ENCODE data around the gene TLR5. TPM values are rescaled to one million over a fixed set of nuclear protein-coding genes. Genes with fewer than 3 reads are reported as not detected.

The TLR5 gene
- total RNA-seq, 5 donors from 2014 or later (not counting 1 experiment from before 2014, with no cell fraction given) = 2.5 to 8.1 (median 3.8) TPM

GRCh38 chr1:223153177-223154119, 10.4 kb upstream of the TLR5 start:
- 39% methylated on average over 3 of the region's 3 CpGs for WGBS (ENCODE audit: insufficient coverage)

GRCh38 chr1:223152399-223152798, 9.4 kb upstream of the TLR5 start:
- H3K4me3 ChIP-seq (ENCODE audit: control insufficient read depth in 1 of 2, extremely low read depth in 1 of 2, low read length in 1 of 2) = no peak overlapping the region
- H3K27me3 ChIP-seq (replicated peaks in 1 of 2; ENCODE audit: control insufficient read depth in 2 of 2, extremely low read depth in 1 of 2, insufficient read depth in 2 of 2, low read length in 1 of 2) = peaks cover 0 to 2% of the 10 kb centered on the region in 2 experiments
- 94% methylated on average over 1 of the region's 4 CpGs for WGBS (ENCODE audit: insufficient coverage)
- no peak for ATAC-seq (replicated peaks in 1 of 4)
- no peak overlapping the region for H3K27ac Mint-ChIP-seq
- no peak overlapping the region for H3K27ac ChIP-seq (ENCODE audit: low read length)
- no peak overlapping the region for H3K4me3 Mint-ChIP-seq
- DNase-seq = no peak
- H3K36me3 ChIP-seq (ENCODE audit: control insufficient read depth in 2 of 2, extremely low read depth in 1 of 2, insufficient read depth in 1 of 2, low read length in 1 of 2) = no peaks in the 10 kb centered on the region
- CTCF ChIA-PET = interaction anchor here in 1 of 2 donors (2.8 kb wide), 1 partner anchor 19 kb away, joined by 7 read pairs; no protein-coding TSS in a partner anchor
- no peaks in the 10 kb centered on the region for H3K4me1 ChIP-seq (ENCODE audit: control insufficient read depth in 1 of 2, extremely low read depth in 1 of 2, insufficient read depth in 2 of 2, low read length in 2 of 2)
- H3K36me3 Mint-ChIP-seq = no peaks in the 10 kb centered on the region
- H3K27me3 Mint-ChIP-seq = peaks cover 0 to 2% of the 10 kb centered on the region in 2 donors
- POLR2A ChIA-PET = no interaction called here
- H3K9me3 ChIP-seq = no peaks in the 10 kb centered on the region
- H3K9me3 Mint-ChIP-seq = peaks cover 0 to 4% (median 4%) of the 10 kb centered on the region in 3 donors
- H3K4me1 Mint-ChIP-seq = peaks cover 6 to 14% (median 9%) of the 10 kb centered on the region in 3 donors

More at GRCh38 chr1:223153177-223154119, 10.4 kb upstream of the TLR5 start:
- H3K27me3 Mint-ChIP-seq = peaks cover 0 to 2% of the 10 kb centered on the region in 2 donors
- Histone ChIP-seq H3K4me1 (ENCODE audit: control insufficient read depth in 1 of 2, extremely low read depth in 1 of 2, insufficient read depth in 2 of 2, low read length in 2 of 2) (no peaks in the 10 kb centered on the region), H3K27me3 (replicated peaks in 1 of 2; ENCODE audit: control insufficient read depth in 2 of 2, extremely low read depth in 1 of 2, insufficient read depth in 2 of 2, low read length in 1 of 2) (peaks cover 0 to 2% of the 10 kb centered on the region in 2 experiments), H3K9me3 (no peaks in the 10 kb centered on the region), H3K36me3 (ENCODE audit: control insufficient read depth in 2 of 2, extremely low read depth in 1 of 2, insufficient read depth in 1 of 2, low read length in 1 of 2) (no peaks in the 10 kb centered on the region), H3K4me3 (ENCODE audit: control insufficient read depth in 1 of 2, extremely low read depth in 1 of 2, low read length in 1 of 2) (no peak overlapping the region), H3K27ac (ENCODE audit: low read length) (no peak overlapping the region)
- no peak for ATAC-seq (replicated peaks in 1 of 4)
- H3K9me3 Mint-ChIP-seq = no peaks in the 10 kb centered on the region
- H3K4me1 Mint-ChIP-seq = peaks cover 6 to 14% (median 9%) of the 10 kb centered on the region in 3 donors
- POLR2A ChIA-PET = interaction anchor here in 1 of 2 donors (0.5 kb wide), 1 partner anchor 355 kb away, joined by 4 read pairs; no protein-coding TSS in a partner anchor
- H3K4me3 Mint-ChIP-seq = no peak overlapping the region
- no peaks in the 10 kb centered on the region for H3K36me3 Mint-ChIP-seq
- H3K27ac Mint-ChIP-seq = no peak overlapping the region
- CTCF ChIA-PET = interaction anchor here in 1 of 2 donors (0.6 kb wide), 1 partner anchor 273 kb away, joined by 3 read pairs; no protein-coding TSS in a partner anchor
- no peak for DNase-seq

- ATAC-seq (replicated peaks in 1 of 4) = no peak
These were observed 7.4 kb upstream of the TLR5 start for GRCh38 chr1:223150443-223150842.

GRCh38 chr1:223147873-223148272, 4.8 kb upstream of the TLR5 start:
- H3K27me3 ChIP-seq (replicated peaks in 1 of 2; ENCODE audit: control insufficient read depth in 2 of 2, extremely low read depth in 1 of 2, insufficient read depth in 2 of 2, low read length in 1 of 2) = peaks cover 0 to 2% of the 10 kb centered on the region in 2 experiments
- Mint-ChIP-seq H3K36me3 (no peaks in the 10 kb centered on the region), H3K9me3 (peaks cover 0 to 9% (median 4%) of the 10 kb centered on the region in 3 donors), H3K4me3 (no peak overlapping the region), H3K4me1 (peaks cover 22 to 31% (median 25%) of the 10 kb centered on the region in 3 donors), H3K27ac (no peak overlapping the region), H3K27me3 (peaks cover 0 to 2% of the 10 kb centered on the region in 2 donors)
- 67% methylated on average over 1 of the region's 3 CpGs for WGBS (ENCODE audit: insufficient coverage)
- no peak overlapping the region for H3K27ac ChIP-seq (ENCODE audit: low read length)
- CTCF ChIA-PET = interaction anchor here in 1 of 2 donors (3.0 kb wide), 1 partner anchor 14 kb away, joined by 11 read pairs; no protein-coding TSS in a partner anchor
- POLR2A ChIA-PET = no interaction called here
- peaks cover 16 to 19% of the 10 kb centered on the region in 2 experiments for H3K4me1 ChIP-seq (ENCODE audit: control insufficient read depth in 1 of 2, extremely low read depth in 1 of 2, insufficient read depth in 2 of 2, low read length in 2 of 2)
- no peak for DNase-seq
- no peak for ATAC-seq (replicated peaks in 1 of 4)
- H3K9me3 ChIP-seq = no peaks in the 10 kb centered on the region
- no peaks in the 10 kb centered on the region for H3K36me3 ChIP-seq (ENCODE audit: control insufficient read depth in 2 of 2, extremely low read depth in 1 of 2, insufficient read depth in 1 of 2, low read length in 1 of 2)
- H3K4me3 ChIP-seq (ENCODE audit: control insufficient read depth in 1 of 2, extremely low read depth in 1 of 2, low read length in 1 of 2) = no peak overlapping the region

More at GRCh38 chr1:223150443-223150842, 7.4 kb upstream of the TLR5 start:
- DNase-seq = no peak
- Histone ChIP-seq H3K4me3 (ENCODE audit: control insufficient read depth in 1 of 2, extremely low read depth in 1 of 2, low read length in 1 of 2) (no peak overlapping the region), H3K4me1 (ENCODE audit: control insufficient read depth in 1 of 2, extremely low read depth in 1 of 2, insufficient read depth in 2 of 2, low read length in 2 of 2) (no peaks in the 10 kb centered on the region), H3K9me3 (no peaks in the 10 kb centered on the region), H3K36me3 (ENCODE audit: control insufficient read depth in 2 of 2, extremely low read depth in 1 of 2, insufficient read depth in 1 of 2, low read length in 1 of 2) (no peaks in the 10 kb centered on the region), H3K27me3 (replicated peaks in 1 of 2; ENCODE audit: control insufficient read depth in 2 of 2, extremely low read depth in 1 of 2, insufficient read depth in 2 of 2, low read length in 1 of 2) (peaks cover 0 to 2% of the 10 kb centered on the region in 2 experiments), H3K27ac (ENCODE audit: low read length) (no peak overlapping the region)
- Mint-ChIP-seq H3K27ac (no peak overlapping the region), H3K4me3 (no peak overlapping the region), H3K27me3 (peaks cover 0 to 2% of the 10 kb centered on the region in 2 donors), H3K4me1 (peaks cover 8 to 18% (median 13%) of the 10 kb centered on the region in 3 donors), H3K9me3 (peaks cover 0 to 9% (median 4%) of the 10 kb centered on the region in 3 donors), H3K36me3 (no peaks in the 10 kb centered on the region)
- ChIA-PET POLR2A (no interaction called here), CTCF (interaction anchor here (0.9 to 2.8 kb wide), 3 partner anchors 15 to 17 kb away, joined by 3 to 7 read pairs (median 4); no protein-coding TSS in a partner anchor)
- WGBS (ENCODE audit: insufficient coverage) = 86% methylated on average over 5 of the region's 5 CpGs

GRCh38 chr1:223147409-223147808, 4.4 kb upstream of the TLR5 start:
- ChIA-PET CTCF (interaction anchor here (0.8 to 3.0 kb wide), 2 partner anchors 14 kb away, joined by 4 to 11 read pairs; no protein-coding TSS in a partner anchor), POLR2A (no interaction called here)
- no CpG with 5 or more reads among the region's 2 CpGs for WGBS (ENCODE audit: insufficient coverage)
- Histone ChIP-seq H3K4me1 (ENCODE audit: control insufficient read depth in 1 of 2, extremely low read depth in 1 of 2, insufficient read depth in 2 of 2, low read length in 2 of 2) (peaks cover 16 to 23% of the 10 kb centered on the region in 2 experiments), H3K9me3 (no peaks in the 10 kb centered on the region), H3K27ac (ENCODE audit: low read length) (no peak overlapping the region), H3K27me3 (replicated peaks in 1 of 2; ENCODE audit: control insufficient read depth in 2 of 2, extremely low read depth in 1 of 2, insufficient read depth in 2 of 2, low read length in 1 of 2) (peaks cover 0 to 2% of the 10 kb centered on the region in 2 experiments), H3K36me3 (ENCODE audit: control insufficient read depth in 2 of 2, extremely low read depth in 1 of 2, insufficient read depth in 1 of 2, low read length in 1 of 2) (no peaks in the 10 kb centered on the region), H3K4me3 (ENCODE audit: control insufficient read depth in 1 of 2, extremely low read depth in 1 of 2, low read length in 1 of 2) (no peak overlapping the region)
- Mint-ChIP-seq H3K36me3 (no peaks in the 10 kb centered on the region), H3K9me3 (peaks cover 0 to 9% (median 4%) of the 10 kb centered on the region in 3 donors), H3K27ac (no peak overlapping the region), H3K27me3 (peaks cover 0 to 2% of the 10 kb centered on the region in 2 donors), H3K4me1 (peaks cover 27 to 31% (median 28%) of the 10 kb centered on the region in 3 donors), H3K4me3 (no peak overlapping the region)
- no peak for ATAC-seq (replicated peaks in 1 of 4)
- DNase-seq = no peak

GRCh38 chr1:223146745-223147144, 3.7 kb upstream of the TLR5 start:
- Histone ChIP-seq H3K4me1 (ENCODE audit: control insufficient read depth in 1 of 2, extremely low read depth in 1 of 2, insufficient read depth in 2 of 2, low read length in 2 of 2) (peaks cover 16 to 28% of the 10 kb centered on the region in 2 experiments), H3K27ac (ENCODE audit: low read length) (no peak overlapping the region), H3K36me3 (ENCODE audit: control insufficient read depth in 2 of 2, extremely low read depth in 1 of 2, insufficient read depth in 1 of 2, low read length in 1 of 2) (no peaks in the 10 kb centered on the region), H3K9me3 (no peaks in the 10 kb centered on the region), H3K4me3 (ENCODE audit: control insufficient read depth in 1 of 2, extremely low read depth in 1 of 2, low read length in 1 of 2) (no peak overlapping the region), H3K27me3 (replicated peaks in 1 of 2; ENCODE audit: control insufficient read depth in 2 of 2, extremely low read depth in 1 of 2, insufficient read depth in 2 of 2, low read length in 1 of 2) (peaks cover 0 to 2% of the 10 kb centered on the region in 2 experiments)
- ATAC-seq (replicated peaks in 1 of 4) (no peak), DNase-seq (no peak)
- CTCF ChIA-PET = interaction anchor here (0.8 to 3.0 kb wide), 2 partner anchors 13 kb away, joined by 4 to 11 read pairs; no protein-coding TSS in a partner anchor
- H3K27ac Mint-ChIP-seq = no peak overlapping the region
- WGBS (ENCODE audit: insufficient coverage) = 88% methylated on average over 2 of the region's 2 CpGs
- peaks cover 30 to 31% (median 31%) of the 10 kb centered on the region in 3 donors for H3K4me1 Mint-ChIP-seq
- no peaks in the 10 kb centered on the region for H3K36me3 Mint-ChIP-seq
- POLR2A ChIA-PET = no interaction called here
- peaks cover 0 to 9% (median 4%) of the 10 kb centered on the region in 3 donors for H3K9me3 Mint-ChIP-seq
- H3K4me3 Mint-ChIP-seq = no peak overlapping the region
- peaks cover 0 to 2% of the 10 kb centered on the region in 2 donors for H3K27me3 Mint-ChIP-seq
